ENCODE data around the gene IL37. TPM values are rescaled to one million over a fixed set of nuclear protein-coding genes. Genes with fewer than 3 reads are reported as not detected.

The IL37 gene
- total and polyA plus RNA-seq, 2 experiments from 2014 or later = not detected

GRCh38 chr2:112916145-112916571, 5.2 kb downstream of the IL37 start (continued):
- TF ChIP-seq, protein P1, sequence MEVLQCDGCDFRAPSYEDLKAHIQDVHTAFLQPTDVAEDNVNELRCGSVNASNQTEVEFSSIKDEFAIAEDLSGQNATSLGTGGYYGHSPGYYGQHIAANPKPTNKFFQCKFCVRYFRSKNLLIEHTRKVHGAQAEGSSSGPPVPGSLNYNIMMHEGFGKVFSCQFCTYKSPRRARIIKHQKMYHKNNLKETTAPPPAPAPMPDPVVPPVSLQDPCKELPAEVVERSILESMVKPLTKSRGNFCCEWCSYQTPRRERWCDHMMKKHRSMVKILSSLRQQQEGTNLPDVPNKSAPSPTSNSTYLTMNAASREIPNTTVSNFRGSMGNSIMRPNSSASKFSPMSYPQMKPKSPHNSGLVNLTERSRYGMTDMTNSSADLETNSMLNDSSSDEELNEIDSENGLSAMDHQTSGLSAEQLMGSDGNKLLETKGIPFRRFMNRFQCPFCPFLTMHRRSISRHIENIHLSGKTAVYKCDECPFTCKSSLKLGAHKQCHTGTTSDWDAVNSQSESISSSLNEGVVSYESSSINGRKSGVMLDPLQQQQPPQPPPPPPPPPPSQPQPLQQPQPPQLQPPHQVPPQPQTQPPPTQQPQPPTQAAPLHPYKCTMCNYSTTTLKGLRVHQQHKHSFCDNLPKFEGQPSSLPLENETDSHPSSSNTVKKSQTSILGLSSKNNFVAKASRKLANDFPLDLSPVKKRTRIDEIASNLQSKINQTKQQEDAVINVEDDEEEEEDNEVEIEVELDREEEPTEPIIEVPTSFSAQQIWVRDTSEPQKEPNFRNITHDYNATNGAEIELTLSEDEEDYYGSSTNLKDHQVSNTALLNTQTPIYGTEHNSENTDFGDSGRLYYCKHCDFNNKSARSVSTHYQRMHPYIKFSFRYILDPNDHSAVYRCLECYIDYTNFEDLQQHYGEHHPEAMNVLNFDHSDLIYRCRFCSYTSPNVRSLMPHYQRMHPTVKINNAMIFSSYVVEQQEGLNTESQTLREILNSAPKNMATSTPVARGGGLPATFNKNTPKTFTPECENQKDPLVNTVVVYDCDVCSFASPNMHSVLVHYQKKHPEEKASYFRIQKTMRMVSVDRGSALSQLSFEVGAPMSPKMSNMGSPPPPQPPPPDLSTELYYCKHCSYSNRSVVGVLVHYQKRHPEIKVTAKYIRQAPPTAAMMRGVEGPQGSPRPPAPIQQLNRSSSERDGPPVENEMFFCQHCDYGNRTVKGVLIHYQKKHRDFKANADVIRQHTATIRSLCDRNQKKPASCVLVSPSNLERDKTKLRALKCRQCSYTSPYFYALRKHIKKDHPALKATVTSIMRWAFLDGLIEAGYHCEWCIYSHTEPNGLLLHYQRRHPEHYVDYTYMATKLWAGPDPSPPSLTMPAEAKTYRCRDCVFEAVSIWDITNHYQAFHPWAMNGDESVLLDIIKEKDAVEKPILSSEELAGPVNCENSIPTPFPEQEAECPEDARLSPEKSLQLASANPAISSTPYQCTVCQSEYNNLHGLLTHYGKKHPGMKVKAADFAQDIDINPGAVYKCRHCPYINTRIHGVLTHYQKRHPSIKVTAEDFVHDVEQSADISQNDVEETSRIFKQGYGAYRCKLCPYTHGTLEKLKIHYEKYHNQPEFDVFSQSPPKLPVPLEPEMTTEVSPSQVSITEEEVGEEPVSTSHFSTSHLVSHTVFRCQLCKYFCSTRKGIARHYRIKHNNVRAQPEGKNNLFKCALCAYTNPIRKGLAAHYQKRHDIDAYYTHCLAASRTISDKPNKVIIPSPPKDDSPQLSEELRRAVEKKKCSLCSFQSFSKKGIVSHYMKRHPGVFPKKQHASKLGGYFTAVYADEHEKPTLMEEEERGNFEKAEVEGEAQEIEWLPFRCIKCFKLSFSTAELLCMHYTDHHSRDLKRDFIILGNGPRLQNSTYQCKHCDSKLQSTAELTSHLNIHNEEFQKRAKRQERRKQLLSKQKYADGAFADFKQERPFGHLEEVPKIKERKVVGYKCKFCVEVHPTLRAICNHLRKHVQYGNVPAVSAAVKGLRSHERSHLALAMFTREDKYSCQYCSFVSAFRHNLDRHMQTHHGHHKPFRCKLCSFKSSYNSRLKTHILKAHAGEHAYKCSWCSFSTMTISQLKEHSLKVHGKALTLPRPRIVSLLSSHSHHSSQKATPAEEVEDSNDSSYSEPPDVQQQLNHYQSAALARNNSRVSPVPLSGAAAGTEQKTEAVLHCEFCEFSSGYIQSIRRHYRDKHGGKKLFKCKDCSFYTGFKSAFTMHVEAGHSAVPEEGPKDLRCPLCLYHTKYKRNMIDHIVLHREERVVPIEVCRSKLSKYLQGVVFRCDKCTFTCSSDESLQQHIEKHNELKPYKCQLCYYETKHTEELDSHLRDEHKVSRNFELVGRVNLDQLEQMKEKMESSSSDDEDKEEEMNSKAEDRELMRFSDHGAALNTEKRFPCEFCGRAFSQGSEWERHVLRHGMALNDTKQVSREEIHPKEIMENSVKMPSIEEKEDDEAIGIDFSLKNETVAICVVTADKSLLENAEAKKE (CRISPR knock-in tag; IDR thresholded peaks at IDR 0.05) = no peak

DNA sequence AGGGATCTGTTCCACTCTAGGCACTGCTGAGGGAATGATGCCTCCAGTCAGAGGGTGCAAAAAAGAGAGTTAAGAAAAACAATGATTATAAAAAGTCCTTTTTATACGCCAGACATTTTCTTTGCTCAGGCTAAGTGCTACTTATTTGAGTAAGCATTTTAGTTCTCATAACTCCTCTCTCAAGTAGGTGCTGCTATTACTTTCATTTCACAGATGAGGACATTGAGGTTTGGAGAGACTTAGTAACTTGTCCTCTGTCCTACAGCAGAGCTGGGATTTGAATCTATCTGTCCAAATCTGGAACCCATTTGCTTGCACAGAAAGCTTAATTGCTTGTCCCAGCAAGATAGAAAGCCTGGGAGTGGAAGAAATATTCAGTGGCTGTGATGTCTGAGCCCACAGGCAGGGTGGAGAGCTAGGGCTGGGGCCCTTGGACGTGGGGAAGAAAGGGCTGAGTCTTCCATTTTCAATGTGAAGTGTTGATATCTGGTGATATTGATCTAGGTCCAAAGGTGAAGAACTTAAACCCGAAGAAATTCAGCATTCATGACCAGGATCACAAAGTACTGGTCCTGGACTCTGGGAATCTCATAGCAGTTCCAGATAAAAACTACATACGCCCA, 5.8 kb downstream of the IL37 start:
- Histone ChIP-seq H3K9me2 (ENCODE audit: insufficient read depth) (peaks cover 12% of the 10 kb centered on the region), H3K4me3 (no peak overlapping the region), H3K36me3 (ENCODE audit: insufficient read depth) (no peaks in the 10 kb centered on the region), H3K27me3 (ENCODE audit: insufficient read depth) (no peaks in the 10 kb centered on the region), H2AFZ (no peak overlapping the region), H3K79me2 (replicated peaks; ENCODE audit: insufficient read depth) (no peaks in the 10 kb centered on the region), H4K20me1 (replicated peaks; ENCODE audit: insufficient read depth) (no peaks in the 10 kb centered on the region), H3F3A (replicated peaks; ENCODE audit: low read depth) (no peaks in the 10 kb centered on the region), H3K4me2 (no peak overlapping the region), H3K27ac (ENCODE audit: low read depth) (no peak overlapping the region), H3K4me1 (ENCODE audit: insufficient read depth) (no peaks in the 10 kb centered on the region)
- DNase-seq (ENCODE audit: low spot score) (no peak), ATAC-seq (no peak)
- H3K36me3 Mint-ChIP-seq (ENCODE audit: low read depth) = no peaks in the 10 kb centered on the region; the same call in 2 of the 3 replicates
- H3K4me1 Mint-ChIP-seq = no peaks in the 10 kb centered on the region
- peaks cover 3% of the 10 kb centered on the region for H3K27me3 Mint-ChIP-seq (ENCODE audit: insufficient read depth, low read depth, poor library complexity)
- peaks cover 9% of the 10 kb centered on the region for H3K9me3 Mint-ChIP-seq
- H3K27ac Mint-ChIP-seq = no peak overlapping the region
- H3K4me3 Mint-ChIP-seq = no peak overlapping the region
- TF ChIP-seq EZH2phosphoT487 (IDR thresholded peaks at IDR 0.05; ENCODE audit: unreplicated experiment) (no peak), REST (IDR thresholded peaks at IDR 0.05; ENCODE audit: unreplicated experiment) (no peak), POLR2AphosphoS5 (IDR thresholded peaks at IDR 0.05; ENCODE audit: low read depth) (no peak), NANOG (IDR thresholded peaks at IDR 0.05; ENCODE audit: borderline replicate concordance) (no peak)
- TF ChIP-seq, protein P1 (CRISPR knock-in tag; IDR thresholded peaks at IDR 0.05) = no peak
